ENCODE results near the gene RPL29. TPM values are rescaled to one million over a fixed set of nuclear protein-coding genes. Genes with fewer than 3 reads are reported as not detected.
"Not testable (repeated sequence)": the region's sequence is repeated elsewhere in the genome, so short reads cannot be mapped to it uniquely, and the experiment has no call there.

The RPL29 gene
- total RNA-seq, 4 donors from 2014 or later = 1,428 to 2,708 (median 2,246) TPM

- Histone ChIP-seq H3K36me3 (no peaks in the 10 kb centered on the region), H3K27me3 (no peaks in the 10 kb centered on the region), H3K27ac (no peak overlapping the region), H3K4me1 (peaks cover 59% of the 10 kb centered on the region), H3K9me3 (no peaks in the 10 kb centered on the region), H3K4me3 (no peak overlapping the region)
- 64% methylated on average over 4 of the region's 5 CpGs for WGBS
- TF ChIP-seq EP300 (IDR thresholded peaks at IDR 0.05) (no peak), POLR2AphosphoS5 (IDR thresholded peaks at IDR 0.05) (no peak), POLR2A (IDR thresholded peaks at IDR 0.05) (no peak)
- TF ChIP-seq, protein P1, sequence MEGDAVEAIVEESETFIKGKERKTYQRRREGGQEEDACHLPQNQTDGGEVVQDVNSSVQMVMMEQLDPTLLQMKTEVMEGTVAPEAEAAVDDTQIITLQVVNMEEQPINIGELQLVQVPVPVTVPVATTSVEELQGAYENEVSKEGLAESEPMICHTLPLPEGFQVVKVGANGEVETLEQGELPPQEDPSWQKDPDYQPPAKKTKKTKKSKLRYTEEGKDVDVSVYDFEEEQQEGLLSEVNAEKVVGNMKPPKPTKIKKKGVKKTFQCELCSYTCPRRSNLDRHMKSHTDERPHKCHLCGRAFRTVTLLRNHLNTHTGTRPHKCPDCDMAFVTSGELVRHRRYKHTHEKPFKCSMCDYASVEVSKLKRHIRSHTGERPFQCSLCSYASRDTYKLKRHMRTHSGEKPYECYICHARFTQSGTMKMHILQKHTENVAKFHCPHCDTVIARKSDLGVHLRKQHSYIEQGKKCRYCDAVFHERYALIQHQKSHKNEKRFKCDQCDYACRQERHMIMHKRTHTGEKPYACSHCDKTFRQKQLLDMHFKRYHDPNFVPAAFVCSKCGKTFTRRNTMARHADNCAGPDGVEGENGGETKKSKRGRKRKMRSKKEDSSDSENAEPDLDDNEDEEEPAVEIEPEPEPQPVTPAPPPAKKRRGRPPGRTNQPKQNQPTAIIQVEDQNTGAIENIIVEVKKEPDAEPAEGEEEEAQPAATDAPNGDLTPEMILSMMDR (IDR thresholded peaks at IDR 0.05) = no peak
- DNase-seq (ENCODE audit: low spot score in 2 of 2) = no peak
Measured at GRCh38 chr3:52036222-52036694, 40.6 kb upstream of the RPL29 start.

DNA sequence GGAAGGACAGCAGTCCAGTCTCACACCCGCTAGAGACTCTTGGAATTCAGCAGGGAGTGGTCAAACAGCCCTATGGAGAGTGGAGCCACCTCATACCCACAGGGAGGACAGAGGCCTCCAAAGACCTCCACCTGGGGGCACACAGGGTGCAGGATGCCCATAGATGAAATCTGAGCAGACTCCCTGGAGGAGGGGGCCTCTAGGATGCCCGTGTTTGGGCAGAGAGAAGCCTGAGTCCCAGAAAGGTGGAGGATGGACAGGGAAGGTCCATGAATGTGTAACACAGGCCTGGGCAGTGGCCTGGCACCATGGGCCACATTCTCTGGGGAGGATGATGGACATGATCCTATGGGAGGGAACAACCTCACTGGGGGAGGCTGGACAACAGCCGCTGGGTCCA lies 39.0 kb upstream of the RPL29 start:
- Histone ChIP-seq H3K27ac (no peak overlapping the region), H3K9me3 (no peaks in the 10 kb centered on the region), H3K4me1 (peaks cover 60% of the 10 kb centered on the region), H3K27me3 (no peaks in the 10 kb centered on the region), H3K4me3 (no peak overlapping the region), H3K36me3 (no peaks in the 10 kb centered on the region)
- TF ChIP-seq POLR2A (IDR thresholded peaks at IDR 0.05) = no peak
- no peak for TF ChIP-seq EP300 (IDR thresholded peaks at IDR 0.05)
- TF ChIP-seq, protein P1 (IDR thresholded peaks at IDR 0.05) = no peak
- no peak for TF ChIP-seq POLR2AphosphoS5 (IDR thresholded peaks at IDR 0.05)
- WGBS = 92% methylated on average over 2 of the region's 3 CpGs
- no peak for DNase-seq (ENCODE audit: low spot score in 2 of 2)

GRCh38 chr3:52034212-52034611 lies 38.5 kb upstream of the RPL29 start:
- no peak for DNase-seq (ENCODE audit: low spot score in 2 of 2)
- Histone ChIP-seq H3K27me3 (no peaks in the 10 kb centered on the region), H3K4me3 (no peak overlapping the region), H3K4me1 (peaks cover 58% of the 10 kb centered on the region), H3K27ac (no peak overlapping the region), H3K9me3 (no peaks in the 10 kb centered on the region), H3K36me3 (no peaks in the 10 kb centered on the region)
- TF ChIP-seq EP300 (IDR thresholded peaks at IDR 0.05) (no peak), POLR2AphosphoS5 (IDR thresholded peaks at IDR 0.05) (no peak), POLR2A (IDR thresholded peaks at IDR 0.05) (no peak)
- TF ChIP-seq, protein P1 (IDR thresholded peaks at IDR 0.05) = no peak
- 90% methylated on average over 5 of the region's 5 CpGs for WGBS

DNA sequence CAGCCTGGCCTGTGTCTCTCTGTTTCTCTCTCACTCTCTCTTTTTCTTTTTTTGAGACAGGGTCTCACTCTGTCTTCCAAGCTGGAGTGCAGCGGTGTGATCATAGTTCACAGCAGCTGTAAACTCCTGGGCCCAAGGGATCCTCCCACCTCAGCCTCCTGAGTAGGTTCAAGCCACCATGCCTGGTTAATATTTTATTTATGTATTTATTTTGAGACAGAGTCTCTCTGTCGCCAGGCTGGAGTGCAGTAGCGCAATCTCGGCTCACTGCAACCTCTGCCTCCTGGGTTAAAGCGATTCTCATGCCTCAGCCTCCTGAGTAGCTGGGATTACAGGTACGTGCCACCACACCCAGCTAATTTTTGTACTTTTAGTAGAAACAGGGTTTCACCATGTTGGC lies 38.1 kb upstream of the RPL29 start:
- not testable (repeated sequence) for H3K27me3 ChIP-seq; H3K9me3 ChIP-seq; DNase-seq (ENCODE audit: low spot score in 2 of 2); H3K36me3 ChIP-seq; H3K27ac ChIP-seq; H3K4me3 ChIP-seq
- peaks cover 58% of the 10 kb centered on the region for H3K4me1 ChIP-seq
- WGBS = 83% methylated on average over 6 of the region's 6 CpGs

DNA sequence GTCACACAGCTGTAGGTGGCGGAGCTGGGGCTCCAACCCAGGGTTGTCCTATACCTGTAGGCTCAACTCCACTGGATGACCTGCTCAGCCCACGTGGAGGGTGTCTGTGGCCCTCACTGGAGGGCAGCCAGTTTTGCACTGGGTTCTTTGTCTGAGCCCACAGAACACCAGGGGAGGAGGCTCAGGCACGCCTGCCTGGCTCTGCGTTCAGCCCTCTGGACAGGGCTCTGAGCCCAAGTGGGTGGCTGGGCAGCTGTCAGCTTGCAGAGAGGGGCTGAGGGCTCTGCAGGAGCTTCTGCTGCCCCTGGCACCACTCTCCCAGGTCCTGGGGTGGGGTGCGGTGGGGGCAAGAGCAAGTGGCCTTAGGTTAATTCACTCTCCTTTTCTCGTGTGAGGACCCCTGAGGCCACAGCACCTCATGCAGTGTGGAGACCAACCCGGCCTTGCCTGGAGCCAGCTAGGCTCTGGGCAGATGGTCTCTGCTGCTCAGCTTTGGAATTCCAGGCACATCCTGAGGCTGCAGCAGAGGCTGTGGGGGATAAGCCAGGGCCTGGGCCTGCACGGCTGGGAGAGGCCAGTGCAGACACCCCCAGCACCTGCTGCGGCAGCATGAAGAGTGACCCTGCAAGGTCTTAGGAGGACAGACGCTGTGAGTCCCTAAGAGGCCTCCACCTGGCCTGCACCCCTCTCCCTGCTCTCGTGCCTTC lies 37.2 kb upstream of the RPL29 start:
- Histone ChIP-seq H3K36me3 (no peaks in the 10 kb centered on the region), H3K27me3 (no peaks in the 10 kb centered on the region), H3K9me3 (no peaks in the 10 kb centered on the region), H3K4me3 (no peak overlapping the region), H3K4me1 (peaks cover 51% of the 10 kb centered on the region), H3K27ac (no peak overlapping the region)
- no peak for DNase-seq (ENCODE audit: low spot score in 2 of 2)
- 44% methylated on average over 5 of the region's 11 CpGs for WGBS
- TF ChIP-seq, protein P1 (IDR thresholded peaks at IDR 0.05) = no peak

GRCh38 chr3:52031896-52032295 lies 36.2 kb upstream of the RPL29 start:
- Histone ChIP-seq H3K27me3 (no peaks in the 10 kb centered on the region), H3K9me3 (no peaks in the 10 kb centered on the region), H3K4me1 (peaks cover 42% of the 10 kb centered on the region), H3K36me3 (no peaks in the 10 kb centered on the region), H3K4me3 (no peak overlapping the region), H3K27ac (no peak overlapping the region)
- WGBS = 91% methylated on average over 10 of the region's 10 CpGs
- no peak for DNase-seq (ENCODE audit: low spot score in 2 of 2)
- no peak for TF ChIP-seq EP300 (IDR thresholded peaks at IDR 0.05)
- TF ChIP-seq POLR2AphosphoS5 (IDR thresholded peaks at IDR 0.05) = no peak
- TF ChIP-seq, protein P1 (IDR thresholded peaks at IDR 0.05) = no peak
- no peak for TF ChIP-seq POLR2A (IDR thresholded peaks at IDR 0.05)

All from suprapubic skin (tissue), 4 donors.